ENCODE results near the gene PTPRN2. TPM values are rescaled to one million over a fixed set of nuclear protein-coding genes. Genes with fewer than 3 reads are reported as not detected.

Gene PTPRN2
- total and polyA plus RNA-seq, 2 donors from 2014 or later, result 4.8 to 6.2 TPM

GRCh38 chr7:158165711-158166110 lies 421.9 kb downstream of the PTPRN2 start:
- no peaks in the 10 kb centered on the region for H3K4me1 ChIP-seq (ENCODE audit: control insufficient read depth in 2 of 3, insufficient read depth in 2 of 3, low read depth in 1 of 3, low read length in 3 of 3)
- H3K27ac ChIP-seq (ENCODE audit: low read depth in 2 of 2, low read length in 2 of 2), result no peak overlapping the region
- DNase-seq, result no peak
- no peaks in the 10 kb centered on the region for H3K27me3 ChIP-seq (ENCODE audit: control insufficient read depth, insufficient read depth, low read length)
- no peaks in the 10 kb centered on the region for H3K36me3 ChIP-seq (ENCODE audit: control insufficient read depth in 2 of 3, insufficient read depth in 3 of 3, low read length in 3 of 3)
- FAIRE-seq, result no peak
- H3K9ac ChIP-seq (ENCODE audit: low read length in 3 of 3), result no peak overlapping the region
- intact Hi-C loops (cut with DNase I), result no loop called here
- H3K9me3 ChIP-seq (ENCODE audit: control insufficient read depth in 2 of 3, insufficient read depth in 1 of 3, low read length in 3 of 3), result no peaks in the 10 kb centered on the region
- H3K4me3 ChIP-seq (ENCODE audit: low read length in 3 of 3), result no peak overlapping the region
- no peak for TF ChIP-seq CTCF (IDR thresholded peaks at IDR 0.05; ENCODE audit: borderline replicate concordance, extremely low read depth, insufficient read depth)

- TF ChIP-seq CTCF (IDR thresholded peaks at IDR 0.05; ENCODE audit: borderline replicate concordance, extremely low read depth, insufficient read depth), result no peak
- no peaks in the 10 kb centered on the region for H3K36me3 ChIP-seq (ENCODE audit: control insufficient read depth in 2 of 3, insufficient read depth in 3 of 3, low read length in 3 of 3)
- no peak overlapping the region for H3K27ac ChIP-seq (ENCODE audit: low read depth in 2 of 2, low read length in 2 of 2)
- no peak overlapping the region for H3K9ac ChIP-seq (ENCODE audit: low read length in 3 of 3)
- no peaks in the 10 kb centered on the region for H3K4me1 ChIP-seq (ENCODE audit: control insufficient read depth in 2 of 3, insufficient read depth in 2 of 3, low read depth in 1 of 3, low read length in 3 of 3)
- no peak overlapping the region for H3K4me3 ChIP-seq (ENCODE audit: low read length in 3 of 3)
- H3K9me3 ChIP-seq (ENCODE audit: control insufficient read depth in 2 of 3, insufficient read depth in 1 of 3, low read length in 3 of 3), result no peaks in the 10 kb centered on the region
- H3K27me3 ChIP-seq (ENCODE audit: control insufficient read depth, insufficient read depth, low read length), result no peaks in the 10 kb centered on the region
- FAIRE-seq, result no peak
- intact Hi-C loops (cut with DNase I), result no loop called here
- peak in 2 of 5 donors; percentile 13 to 29 for DNase-seq
Measured at GRCh38 chr7:158164101-158165095, 423.2 kb downstream of the PTPRN2 start.

GRCh38 chr7:158161194-158161593 lies 426.4 kb downstream of the PTPRN2 start:
- intact Hi-C loops (cut with DNase I), result no loop called here
- no peak for FAIRE-seq
- TF ChIP-seq CTCF (IDR thresholded peaks at IDR 0.05; ENCODE audit: borderline replicate concordance, extremely low read depth, insufficient read depth), result no peak

More at GRCh38 chr7:158161194-158161593, 426.4 kb downstream of the PTPRN2 start:
- Histone ChIP-seq H3K4me3 (ENCODE audit: low read length in 3 of 3) (no peak overlapping the region), H3K9me3 (ENCODE audit: control insufficient read depth in 2 of 3, insufficient read depth in 1 of 3, low read length in 3 of 3) (no peaks in the 10 kb centered on the region), H3K4me1 (ENCODE audit: control insufficient read depth in 2 of 3, insufficient read depth in 2 of 3, low read depth in 1 of 3, low read length in 3 of 3) (no peaks in the 10 kb centered on the region), H3K27me3 (ENCODE audit: control insufficient read depth, insufficient read depth, low read length) (no peaks in the 10 kb centered on the region), H3K36me3 (ENCODE audit: control insufficient read depth in 2 of 3, insufficient read depth in 3 of 3, low read length in 3 of 3) (no peaks in the 10 kb centered on the region), H3K9ac (ENCODE audit: low read length in 3 of 3) (no peak overlapping the region), H3K27ac (ENCODE audit: low read depth in 2 of 2, low read length in 2 of 2) (no peak overlapping the region)
- DNase-seq, result no peak

Measured in kidney (tissue), 14 donors.